Activated naive CD4-positive, alpha-beta T cell treated with anti-CD3 and anti-CD28 coated beads, Interleukin-2, amount 50 U/mL, for 72 hours (primary cell): ENCODE results near the gene ITPR2. TPM values are rescaled to one million over a fixed set of nuclear protein-coding genes. Genes with fewer than 3 reads are reported as not detected.
"Not testable (repeated sequence)": the region's sequence is repeated elsewhere in the genome, so short reads cannot be mapped to it uniquely, and the experiment has no call there.

Experiments used
- ATAC-seq, 2 donors: fragments of 150-1000 bp; cut with Tn5 transposase; 2 replicates each; pipeline ENCODE4 v1.10.0; 2021; ENCODE audit warnings: mild to moderate bottlenecking in 2 of 2, moderate library complexity in 2 of 2
- DNase-seq, 2 donors: peaks; one replicate each; pipeline ENCODE4 v3.0.0; 2021 to 2022; ENCODE audit warnings: low spot score in 2 of 2
- H3K27ac Mint-ChIP-seq, 2 donors: one replicate each; pipeline ENCODE4 v1.8.0; 2022; ENCODE audit warnings: mild to moderate bottlenecking in 2 of 2, mixed read lengths in 2 of 2
- H3K36me3 Mint-ChIP-seq, 2 donors: one replicate each; pipeline ENCODE4 v1.8.0; 2022; ENCODE audit warnings: mixed read lengths in 2 of 2
- H3K9me3 Mint-ChIP-seq, 2 donors: one replicate each; pipeline ENCODE4 v1.8.0; 2022; ENCODE audit warnings: mixed read lengths in 2 of 2
- total RNA-seq, 2 donors: library from RNA; stranded (reverse); gene quantifications; one replicate each; pipeline ENCODE4 v1.2.3, GENCODE V29; 2022

ITPR2 gene
- total RNA-seq, 2 donors from 2014 or later: 44.6 to 46.1 TPM

GRCh38 chr12:26786491-26786864 lies 46.5 kb downstream of the ITPR2 start:
- H3K27ac Mint-ChIP-seq: peak overlapping the region in 1 of 2 donors; percentile 39
- DNase-seq (no peak), ATAC-seq (no peak)
- H3K9me3 Mint-ChIP-seq: peaks cover 0 to 3% of the 10 kb centered on the region in 2 donors
- H3K36me3 Mint-ChIP-seq: peaks cover 19 to 29% of the 10 kb centered on the region in 2 donors

DNA sequence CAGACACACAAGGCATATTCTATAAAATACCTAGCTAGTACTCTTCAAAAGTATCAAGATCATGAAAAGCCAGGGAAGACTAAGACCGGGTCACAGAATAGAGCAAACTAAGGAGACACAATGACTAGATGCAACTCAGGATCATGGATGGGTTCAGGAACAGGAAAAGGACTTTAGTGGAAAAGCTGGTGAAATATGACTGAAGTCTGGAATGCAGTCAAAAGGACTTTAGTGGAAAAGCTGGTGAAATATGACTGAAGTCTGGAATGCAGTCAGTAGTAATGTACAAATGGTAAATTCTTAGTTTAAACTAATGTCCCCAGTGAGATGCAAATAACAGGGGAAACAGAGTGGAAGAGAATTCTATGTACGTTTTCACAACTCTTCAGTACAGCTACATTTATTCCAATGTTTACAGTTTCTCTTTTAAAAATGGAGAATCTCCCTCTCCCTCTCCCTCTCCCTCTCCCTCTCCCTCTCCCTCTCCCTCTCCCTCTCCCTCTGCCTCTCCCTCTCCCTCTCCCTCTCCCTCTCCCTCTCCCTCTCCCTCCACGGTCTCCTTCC lies 49.1 kb downstream of the ITPR2 start:
- peaks cover 39 to 48% of the 10 kb centered on the region in 2 donors for H3K36me3 Mint-ChIP-seq
- not testable (repeated sequence) for H3K9me3 Mint-ChIP-seq, ATAC-seq, H3K27ac Mint-ChIP-seq, DNase-seq

- peaks cover 11 to 14% of the 10 kb centered on the region in 2 donors for H3K9me3 Mint-ChIP-seq
- no peak overlapping the region for H3K27ac Mint-ChIP-seq
- DNase-seq (no peak), ATAC-seq (no peak)
- peaks cover 39 to 47% of the 10 kb centered on the region in 2 donors for H3K36me3 Mint-ChIP-seq
Measured at GRCh38 chr12:26783131-26783526, 49.9 kb downstream of the ITPR2 start.

GRCh38 chr12:26782372-26783130 lies 50.4 kb downstream of the ITPR2 start:
- ATAC-seq: no peak
- H3K27ac Mint-ChIP-seq: no peak overlapping the region
- peaks cover 42 to 48% of the 10 kb centered on the region in 2 donors for H3K36me3 Mint-ChIP-seq
- H3K9me3 Mint-ChIP-seq: peaks cover 11 to 16% of the 10 kb centered on the region in 2 donors
- no peak for DNase-seq

GRCh38 chr12:26780656-26781055 lies 52.3 kb downstream of the ITPR2 start:
- peaks cover 17 to 30% of the 10 kb centered on the region in 2 donors for H3K9me3 Mint-ChIP-seq
- H3K36me3 Mint-ChIP-seq: peaks cover 44 to 54% of the 10 kb centered on the region in 2 donors
- not testable (repeated sequence) for H3K27ac Mint-ChIP-seq, ATAC-seq, DNase-seq

GRCh38 chr12:26778173-26778775 lies 54.7 kb downstream of the ITPR2 start:
- peaks cover 17 to 40% of the 10 kb centered on the region in 2 donors for H3K9me3 Mint-ChIP-seq
- not testable (repeated sequence) for H3K27ac Mint-ChIP-seq, DNase-seq, ATAC-seq
- H3K36me3 Mint-ChIP-seq: peaks cover 61 to 66% of the 10 kb centered on the region in 2 donors

GRCh38 chr12:26777236-26777635 lies 55.8 kb downstream of the ITPR2 start:
- H3K9me3 Mint-ChIP-seq: peaks cover 17 to 40% of the 10 kb centered on the region in 2 donors
- H3K27ac Mint-ChIP-seq: no peak overlapping the region
- DNase-seq (no peak), ATAC-seq (no peak)
- H3K36me3 Mint-ChIP-seq: peaks cover 61 to 66% of the 10 kb centered on the region in 2 donors

GRCh38 chr12:26775991-26776390 lies 57.0 kb downstream of the ITPR2 start:
- H3K27ac Mint-ChIP-seq, DNase-seq, ATAC-seq: not testable (repeated sequence)
- Mint-ChIP-seq H3K36me3 (peaks cover 60% of the 10 kb centered on the region in 2 donors), H3K9me3 (peaks cover 17 to 40% of the 10 kb centered on the region in 2 donors)

- DNase-seq: no peak
Measured at GRCh38 chr12:26773313-26774104, 59.5 kb downstream of the ITPR2 start.

GRCh38 chr12:26771861-26772260 lies 61.1 kb downstream of the ITPR2 start:
- peaks cover 40 to 41% of the 10 kb centered on the region in 2 donors for H3K36me3 Mint-ChIP-seq
- ATAC-seq: no peak
- peaks cover 1 to 18% of the 10 kb centered on the region in 2 donors for H3K9me3 Mint-ChIP-seq
- DNase-seq: no peak
- H3K27ac Mint-ChIP-seq: no peak overlapping the region

More at GRCh38 chr12:26773313-26774104, 59.5 kb downstream of the ITPR2 start:
- H3K27ac Mint-ChIP-seq: no peak overlapping the region
- peaks cover 9 to 30% of the 10 kb centered on the region in 2 donors for H3K9me3 Mint-ChIP-seq
- ATAC-seq: no peak
- H3K36me3 Mint-ChIP-seq: peaks cover 46 to 51% of the 10 kb centered on the region in 2 donors

GRCh38 chr12:26770239-26771070 lies 62.5 kb downstream of the ITPR2 start:
- ATAC-seq (no peak), DNase-seq (no peak)
- peaks cover 34 to 35% of the 10 kb centered on the region in 2 donors for H3K36me3 Mint-ChIP-seq
- H3K27ac Mint-ChIP-seq: no peak overlapping the region
- H3K9me3 Mint-ChIP-seq: peaks cover 3 to 13% of the 10 kb centered on the region in 2 donors

DNA sequence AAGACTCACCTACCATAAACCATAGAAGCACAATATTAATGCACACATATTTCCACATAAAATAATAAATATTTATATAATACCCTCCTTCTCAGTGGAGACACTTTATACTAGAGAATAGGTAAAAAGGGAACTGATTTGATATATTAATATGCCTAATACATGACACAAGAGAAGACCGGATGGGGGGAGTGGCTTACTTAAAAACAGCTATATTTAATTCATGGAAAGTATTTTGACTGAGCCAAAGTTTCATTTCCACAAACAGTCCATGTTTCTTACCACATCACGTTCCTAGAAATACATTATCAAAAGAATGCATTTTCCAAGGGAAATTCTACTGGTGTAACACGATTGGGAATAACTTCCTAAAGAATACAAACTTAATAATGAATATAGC lies 63.4 kb downstream of the ITPR2 start:
- peaks cover 3 to 5% of the 10 kb centered on the region in 2 donors for H3K9me3 Mint-ChIP-seq
- DNase-seq (no peak), ATAC-seq (no peak)
- no peak overlapping the region for H3K27ac Mint-ChIP-seq
- peaks cover 25 to 26% of the 10 kb centered on the region in 2 donors for H3K36me3 Mint-ChIP-seq

DNA sequence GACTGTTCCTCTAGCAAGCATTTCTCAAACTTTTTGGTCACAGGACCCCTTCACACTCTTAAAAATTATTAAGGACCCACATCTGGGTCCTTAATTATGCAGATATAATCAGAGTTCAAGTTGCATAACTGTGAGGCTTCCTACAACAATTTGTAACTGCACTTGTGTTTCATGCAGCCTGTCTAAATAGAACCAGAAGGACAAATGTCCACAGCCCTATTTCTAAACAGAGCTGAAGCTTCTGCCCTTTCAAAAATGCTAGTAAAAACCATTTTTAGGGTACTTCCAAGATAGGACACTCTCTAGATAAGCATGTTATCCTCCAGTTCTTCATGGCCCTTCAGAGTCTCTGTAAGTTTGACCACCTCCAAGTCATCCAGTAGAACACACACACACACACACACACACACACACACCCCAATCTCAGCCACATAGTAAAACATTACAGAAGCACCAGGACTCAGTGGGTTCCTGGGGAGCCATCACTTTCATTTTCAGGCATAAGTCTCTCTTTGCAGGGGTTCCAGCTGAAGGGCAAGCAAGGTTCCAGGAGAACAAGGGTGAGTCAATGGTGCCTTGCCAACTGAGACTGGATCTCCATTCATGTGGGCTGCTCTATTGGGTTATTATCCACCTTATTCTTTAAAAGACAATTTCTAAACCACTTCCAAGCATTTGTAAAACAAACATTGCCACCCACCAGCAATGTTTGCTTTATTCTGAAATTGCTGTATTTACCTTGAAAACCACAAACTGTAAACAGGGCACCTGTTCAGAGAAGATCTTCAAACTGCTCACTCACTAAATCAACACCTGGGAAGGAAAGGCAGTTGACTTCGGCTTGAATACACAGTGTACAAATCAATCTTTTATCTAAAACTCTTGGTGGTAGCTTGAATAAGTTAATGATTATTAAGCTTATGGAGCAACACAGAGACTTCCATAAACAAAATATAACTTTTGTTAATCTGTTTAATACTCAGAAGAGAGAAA lies 64.1 kb downstream of the ITPR2 start:
- no peak for DNase-seq
- ATAC-seq: peak; percentile 53 to 62
- Mint-ChIP-seq H3K9me3 (peaks cover 6% of the 10 kb centered on the region in 2 donors), H3K36me3 (peaks cover 27 to 28% of the 10 kb centered on the region in 2 donors), H3K27ac (peak overlapping the region in 1 of 2 donors; percentile 13)

- Mint-ChIP-seq H3K9me3 (peaks cover 9% of the 10 kb centered on the region in 2 donors), H3K27ac (no peak overlapping the region), H3K36me3 (peaks cover 28 to 31% of the 10 kb centered on the region in 2 donors)
- no peak for ATAC-seq
- DNase-seq: no peak
Measured at GRCh38 chr12:26767865-26768264, 65.1 kb downstream of the ITPR2 start.

DNA sequence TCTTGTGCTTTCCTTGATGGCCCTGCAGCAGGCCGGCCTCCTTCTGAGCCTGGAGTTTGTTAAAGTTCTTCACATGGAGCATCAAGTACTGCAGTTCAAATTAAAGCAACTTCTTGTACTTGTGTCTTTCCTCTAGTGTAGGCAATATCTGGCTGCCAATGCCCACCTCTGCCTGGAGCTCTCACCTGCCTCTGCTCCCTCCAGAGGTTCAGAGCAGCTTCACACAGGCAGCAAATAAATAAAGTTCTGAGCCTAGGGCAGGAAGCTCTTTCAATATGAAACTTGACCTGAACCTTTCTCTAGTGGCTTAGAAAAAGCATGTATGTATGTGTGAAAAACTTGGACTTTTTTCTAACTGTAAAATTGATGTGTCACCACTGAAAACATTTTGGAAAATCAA lies 65.9 kb downstream of the ITPR2 start:
- H3K9me3 Mint-ChIP-seq: peaks cover 10 to 11% of the 10 kb centered on the region in 2 donors
- H3K36me3 Mint-ChIP-seq: peaks cover 29 to 35% of the 10 kb centered on the region in 2 donors
- no peak for DNase-seq
- ATAC-seq: no peak
- no peak overlapping the region for H3K27ac Mint-ChIP-seq
